Natural killer cell (primary cell): Measurements from ENCODE around the gene WNK1. TPM values are rescaled to one million over a fixed set of nuclear protein-coding genes. Genes with fewer than 3 reads are reported as not detected.

Experiments used
- ATAC-seq, 3 donors: fragments of 150-1000 bp in 2 of 3; fragments of 200-7000 bp in 1 of 3; cut with Tn5 transposase; 1 replicate in 1 of 3; 2 replicates in 2 of 3; pipeline ENCODE4 v1.10.0; 2021; ENCODE audit warnings: mild to moderate bottlenecking in 2 of 3, moderate library complexity in 2 of 3
- DNase-seq, 2 donors: peaks; one replicate each; pipeline versions ENCODE4 v3.0.0 to v3.0.0-alpha.2; 2013 to 2021; ENCODE audit warnings: mixed read lengths in 1 of 2
- H3K27ac ChIP-seq: one replicate; pipeline ENCODE4 v1.5.1; 2013; ENCODE audit warnings: mild to moderate bottlenecking, low read length
- H3K27me3 ChIP-seq: one replicate; pipeline ENCODE4 v1.6.1; 2013; ENCODE audit warnings: low read length; ENCODE audit not compliant: control insufficient read depth, insufficient read depth
- H3K36me3 ChIP-seq: one replicate; pipeline ENCODE4 v1.6.1; 2013; ENCODE audit warnings: low read length; ENCODE audit not compliant: control insufficient read depth, insufficient read depth
- H3K4me1 ChIP-seq: one replicate; pipeline ENCODE4 v1.6.1; 2013; ENCODE audit warnings: low read length; ENCODE audit not compliant: control insufficient read depth, insufficient read depth
- H3K4me3 ChIP-seq: one replicate; pipeline ENCODE4 v1.5.1; 2013; ENCODE audit warnings: low read length
- H3K9me3 ChIP-seq: one replicate; pipeline ENCODE4 v1.6.1; 2013; ENCODE audit warnings: low read length; ENCODE audit not compliant: control insufficient read depth, insufficient read depth
- H3K27ac Mint-ChIP-seq, 2 donors: one replicate each; pipeline ENCODE4 v1.8.0; 2022; ENCODE audit warnings: mild to moderate bottlenecking in 2 of 2, mixed read lengths in 2 of 2, moderate library complexity in 1 of 2
- H3K27me3 Mint-ChIP-seq, 2 donors: one replicate each; pipeline ENCODE4 v1.8.0; 2022; ENCODE audit warnings: low read depth in 2 of 2, mixed read lengths in 2 of 2
- H3K36me3 Mint-ChIP-seq: one replicate; pipeline ENCODE4 v1.8.0; 2022; ENCODE audit warnings: mixed read lengths
- H3K4me1 Mint-ChIP-seq, 2 donors: one replicate each; pipeline ENCODE4 v1.8.0; 2022; ENCODE audit warnings: mixed read lengths in 2 of 2
- H3K4me3 Mint-ChIP-seq: one replicate; pipeline ENCODE4 v1.8.0; 2022; ENCODE audit warnings: mild to moderate bottlenecking, moderate library complexity, mixed read lengths
- H3K9me3 Mint-ChIP-seq, 2 donors: one replicate each; pipeline ENCODE4 v1.8.0; 2022; ENCODE audit warnings: mixed read lengths in 2 of 2
- WGBS: methylation state at CpG from one replicate; pipeline ENCODE4 v1.1.7; 2013; ENCODE audit warnings: missing lambda C conversion rate; ENCODE audit not compliant: insufficient coverage; 5-methylcytosine and 5-hydroxymethylcytosine counted together
- intact Hi-C: fragments of 100-400 bp; cut with micrococcal nuclease; formaldehyde crosslinking; loops from one replicate; pipeline ENCODE4 v1.14.2; 2022
- total RNA-seq, 4 donors: library from RNA; stranded (reverse); fragments of 120-200 nt in 1 of 4; gene quantifications; one replicate each; pipeline versions ENCODE4 v1.2.3 to v1.2.4, GENCODE V29; 2013 to 2022
- TF ChIP-seq, protein P1 (sequence below): fragments of 200-600 bp; IDR thresholded peaks from one replicate; pipeline ENCODE4 v1.8.0; 2022; ENCODE audit warnings: antibody characterized with exemption

The WNK1 gene
- total RNA-seq, 3 donors from 2014 or later (not counting 1 experiment from before 2014, with no cell fraction given), result 177 to 203 (median 192) TPM

DNA sequence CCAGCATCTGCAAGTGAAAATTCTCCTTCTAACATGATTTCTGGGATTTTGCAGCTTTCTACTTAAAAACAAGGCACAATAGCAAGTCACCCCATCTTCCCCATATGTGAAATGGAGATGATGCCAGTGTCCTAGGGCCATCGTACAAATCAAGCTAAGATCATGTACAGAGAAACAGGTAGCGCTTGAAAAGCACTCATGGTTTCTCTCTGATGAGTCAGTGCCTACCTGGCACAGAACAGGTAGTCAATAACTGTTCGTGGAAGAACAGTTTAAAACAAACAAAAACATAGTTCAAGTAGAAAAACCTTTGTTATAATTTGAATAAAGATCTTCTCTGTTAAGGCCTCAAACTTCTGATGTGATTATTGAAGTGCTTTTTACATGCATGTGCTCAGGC, 150.2 kb downstream of the WNK1 start:
- peak overlapping the region; percentile 22 to 26 for H3K27ac Mint-ChIP-seq
- H3K27ac ChIP-seq, result no peak overlapping the region
- no peaks in the 10 kb centered on the region for H3K27me3 ChIP-seq
- no peaks in the 10 kb centered on the region for H3K9me3 ChIP-seq
- peaks cover 5% of the 10 kb centered on the region for H3K36me3 Mint-ChIP-seq
- H3K4me1 Mint-ChIP-seq, result peaks cover 30 to 31% of the 10 kb centered on the region in 2 donors
- intact Hi-C loops, result no loop called here
- no peaks in the 10 kb centered on the region for H3K27me3 Mint-ChIP-seq
- H3K4me3 Mint-ChIP-seq, result no peak overlapping the region
- peaks cover 8% of the 10 kb centered on the region for H3K4me1 ChIP-seq
- WGBS, result 97% methylated on average over 2 of the region's 3 CpGs
- DNase-seq, result no peak
- no peaks in the 10 kb centered on the region for H3K9me3 Mint-ChIP-seq
- H3K36me3 ChIP-seq, result peaks cover 75% of the 10 kb centered on the region
- no peak for ATAC-seq
- H3K4me3 ChIP-seq, result no peak overlapping the region
- TF ChIP-seq, protein P1, sequence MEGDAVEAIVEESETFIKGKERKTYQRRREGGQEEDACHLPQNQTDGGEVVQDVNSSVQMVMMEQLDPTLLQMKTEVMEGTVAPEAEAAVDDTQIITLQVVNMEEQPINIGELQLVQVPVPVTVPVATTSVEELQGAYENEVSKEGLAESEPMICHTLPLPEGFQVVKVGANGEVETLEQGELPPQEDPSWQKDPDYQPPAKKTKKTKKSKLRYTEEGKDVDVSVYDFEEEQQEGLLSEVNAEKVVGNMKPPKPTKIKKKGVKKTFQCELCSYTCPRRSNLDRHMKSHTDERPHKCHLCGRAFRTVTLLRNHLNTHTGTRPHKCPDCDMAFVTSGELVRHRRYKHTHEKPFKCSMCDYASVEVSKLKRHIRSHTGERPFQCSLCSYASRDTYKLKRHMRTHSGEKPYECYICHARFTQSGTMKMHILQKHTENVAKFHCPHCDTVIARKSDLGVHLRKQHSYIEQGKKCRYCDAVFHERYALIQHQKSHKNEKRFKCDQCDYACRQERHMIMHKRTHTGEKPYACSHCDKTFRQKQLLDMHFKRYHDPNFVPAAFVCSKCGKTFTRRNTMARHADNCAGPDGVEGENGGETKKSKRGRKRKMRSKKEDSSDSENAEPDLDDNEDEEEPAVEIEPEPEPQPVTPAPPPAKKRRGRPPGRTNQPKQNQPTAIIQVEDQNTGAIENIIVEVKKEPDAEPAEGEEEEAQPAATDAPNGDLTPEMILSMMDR, result no peak

DNA sequence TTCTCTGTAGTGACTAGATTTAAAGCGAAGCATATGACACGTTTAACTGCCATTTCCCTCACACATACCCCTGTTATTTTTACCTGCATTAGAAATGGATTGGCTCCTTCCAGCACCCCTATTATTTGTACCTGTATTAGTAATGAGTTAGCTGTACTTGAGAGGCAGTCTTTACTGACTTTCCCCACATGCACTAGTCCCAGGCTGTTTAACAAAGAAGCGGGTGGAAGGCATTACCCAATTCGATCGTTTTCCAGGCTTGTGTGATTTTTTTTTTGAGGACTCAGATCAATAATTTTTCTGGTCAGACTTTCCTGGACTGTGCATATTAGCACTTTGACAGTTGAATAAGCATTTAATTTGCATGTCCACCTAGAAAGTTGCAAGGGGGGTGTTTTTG, 150.7 kb downstream of the WNK1 start:
- DNase-seq (no peak), ATAC-seq (no peak)
- 88% methylated on average over 3 of the region's 5 CpGs for WGBS
- Histone ChIP-seq H3K4me3 (no peak overlapping the region), H3K36me3 (peaks cover 75% of the 10 kb centered on the region), H3K9me3 (no peaks in the 10 kb centered on the region), H3K4me1 (peaks cover 8% of the 10 kb centered on the region), H3K27ac (no peak overlapping the region), H3K27me3 (no peaks in the 10 kb centered on the region)
- Mint-ChIP-seq H3K36me3 (peaks cover 5% of the 10 kb centered on the region), H3K4me1 (peaks cover 30 to 31% of the 10 kb centered on the region in 2 donors), H3K27ac (peak overlapping the region; percentile 22 to 58), H3K27me3 (no peaks in the 10 kb centered on the region), H3K9me3 (no peaks in the 10 kb centered on the region), H3K4me3 (no peak overlapping the region)
- TF ChIP-seq, protein P1, result no peak
- intact Hi-C loops, result no loop called here

GRCh38 chr12:904010-904414, 151.6 kb downstream of the WNK1 start:
- TF ChIP-seq, protein P1, result no peak
- no peak overlapping the region for H3K4me3 Mint-ChIP-seq
- DNase-seq (no peak), ATAC-seq (no peak)
- peaks cover 8% of the 10 kb centered on the region for H3K4me1 ChIP-seq
- peaks cover 10% of the 10 kb centered on the region for H3K36me3 Mint-ChIP-seq
- H3K27me3 ChIP-seq, result no peaks in the 10 kb centered on the region
- H3K4me1 Mint-ChIP-seq, result peaks cover 30 to 31% of the 10 kb centered on the region in 2 donors
- no peak overlapping the region for H3K27ac ChIP-seq
- H3K27me3 Mint-ChIP-seq, result no peaks in the 10 kb centered on the region
- no peak overlapping the region for H3K4me3 ChIP-seq
- WGBS, result 82% methylated on average over 4 of the region's 5 CpGs
- peak overlapping the region; percentile 58 to 63 for H3K27ac Mint-ChIP-seq
- H3K36me3 ChIP-seq, result peaks cover 80% of the 10 kb centered on the region
- no peaks in the 10 kb centered on the region for H3K9me3 Mint-ChIP-seq
- intact Hi-C loops, result no loop called here
- no peaks in the 10 kb centered on the region for H3K9me3 ChIP-seq
